Measurements from ENCODE around the gene CR1L. TPM values are rescaled to one million over a fixed set of nuclear protein-coding genes. Genes with fewer than 3 reads are reported as not detected.
"Not testable (repeated sequence)": the region's sequence is repeated elsewhere in the genome, so short reads cannot be mapped to it uniquely, and the experiment has no call there.

Gene CR1L
- total RNA-seq, 1 donor from 2014 or later: not detected

- no peak for DNase-seq (ENCODE audit: low spot score in 2 of 2, unreplicated experiment in 2 of 2)
These were observed 24.9 kb upstream of the CR1L start for GRCh38 chr1:207619871-207620542.

DNA sequence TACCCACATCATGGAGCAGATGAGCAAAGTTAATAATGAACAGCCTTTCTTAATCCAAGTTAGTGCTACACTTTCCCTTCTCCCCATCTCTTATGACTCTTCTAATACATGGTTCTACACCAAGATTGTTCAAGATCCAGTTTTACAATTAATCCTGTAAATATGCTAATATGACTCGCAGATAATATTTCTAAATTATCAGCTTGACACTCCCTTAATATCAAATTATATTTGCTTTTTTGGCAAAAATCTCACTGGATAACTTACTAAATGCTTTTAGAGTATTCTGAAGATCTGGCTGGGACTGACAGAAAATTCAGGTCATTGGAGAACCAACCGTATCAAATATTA lies 24.4 kb upstream of the CR1L start:
- H3K27me3 Mint-ChIP-seq (ENCODE audit: low read depth): peaks cover 3% of the 10 kb centered on the region
- H3K9me3 Mint-ChIP-seq: peaks cover 7% of the 10 kb centered on the region
- H3K4me3 Mint-ChIP-seq: no peak overlapping the region
- H3K36me3 Mint-ChIP-seq: no peaks in the 10 kb centered on the region
- H3K27ac Mint-ChIP-seq: no peak overlapping the region
- H3K4me1 Mint-ChIP-seq: peaks cover 2% of the 10 kb centered on the region
- TF ChIP-seq CTCF (IDR thresholded peaks at IDR 0.05; ENCODE audit: unreplicated experiment): no peak
- DNase-seq (ENCODE audit: low spot score in 2 of 2, unreplicated experiment in 2 of 2): no peak

More at GRCh38 chr1:207619871-207620542, 24.9 kb upstream of the CR1L start:
- Mint-ChIP-seq H3K27me3 (ENCODE audit: low read depth) (peaks cover 3% of the 10 kb centered on the region), H3K27ac (no peak overlapping the region), H3K9me3 (peaks cover 2% of the 10 kb centered on the region), H3K36me3 (no peaks in the 10 kb centered on the region), H3K4me3 (no peak overlapping the region), H3K4me1 (peaks cover 2% of the 10 kb centered on the region)
- peak; percentile 70 for TF ChIP-seq CTCF (IDR thresholded peaks at IDR 0.05; ENCODE audit: unreplicated experiment)

DNA sequence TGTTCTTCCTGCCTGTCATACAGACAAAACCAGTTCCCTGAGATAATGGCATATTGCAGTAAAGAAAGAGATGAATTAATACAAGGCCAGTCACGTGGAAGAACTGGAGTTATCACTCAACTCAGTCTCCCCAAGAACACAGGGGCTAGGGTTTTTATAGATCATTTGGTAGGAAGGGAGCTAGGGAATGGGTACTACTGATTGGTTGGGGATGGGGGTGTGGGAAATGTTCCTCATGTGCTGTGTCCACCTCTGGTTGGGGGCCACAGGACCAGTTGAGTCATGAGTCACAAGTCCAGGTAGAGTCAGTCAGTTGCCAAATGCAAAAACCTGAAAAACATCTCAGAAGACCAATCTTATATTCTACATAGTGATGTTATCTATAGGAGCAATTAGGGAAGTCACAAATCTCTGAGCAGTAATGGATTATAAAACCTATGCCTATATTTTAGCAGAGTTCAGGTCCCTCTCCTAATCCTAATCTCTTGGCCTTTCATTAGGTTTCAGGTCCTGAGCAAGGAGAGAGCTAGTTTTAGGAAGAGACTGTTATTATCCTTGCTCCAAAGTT lies 19.3 kb upstream of the CR1L start:
- not testable (repeated sequence) for DNase-seq (ENCODE audit: low spot score in 2 of 2, unreplicated experiment in 2 of 2); H3K27me3 Mint-ChIP-seq (ENCODE audit: low read depth); H3K4me3 Mint-ChIP-seq; H3K4me1 Mint-ChIP-seq; H3K27ac Mint-ChIP-seq; H3K36me3 Mint-ChIP-seq
- H3K9me3 Mint-ChIP-seq: peaks cover 13% of the 10 kb centered on the region

- no peak overlapping the region for H3K4me3 Mint-ChIP-seq
- no peak overlapping the region for H3K27ac Mint-ChIP-seq
- no peaks in the 10 kb centered on the region for H3K36me3 Mint-ChIP-seq
- H3K9me3 Mint-ChIP-seq: peaks cover 13% of the 10 kb centered on the region
- TF ChIP-seq CTCF (IDR thresholded peaks at IDR 0.05; ENCODE audit: unreplicated experiment): no peak
- no peaks in the 10 kb centered on the region for H3K4me1 Mint-ChIP-seq
- H3K27me3 Mint-ChIP-seq (ENCODE audit: low read depth): no peaks in the 10 kb centered on the region
- no peak for DNase-seq (ENCODE audit: low spot score in 2 of 2, unreplicated experiment in 2 of 2)
These were observed 18.0 kb upstream of the CR1L start for GRCh38 chr1:207626972-207627337.

DNA sequence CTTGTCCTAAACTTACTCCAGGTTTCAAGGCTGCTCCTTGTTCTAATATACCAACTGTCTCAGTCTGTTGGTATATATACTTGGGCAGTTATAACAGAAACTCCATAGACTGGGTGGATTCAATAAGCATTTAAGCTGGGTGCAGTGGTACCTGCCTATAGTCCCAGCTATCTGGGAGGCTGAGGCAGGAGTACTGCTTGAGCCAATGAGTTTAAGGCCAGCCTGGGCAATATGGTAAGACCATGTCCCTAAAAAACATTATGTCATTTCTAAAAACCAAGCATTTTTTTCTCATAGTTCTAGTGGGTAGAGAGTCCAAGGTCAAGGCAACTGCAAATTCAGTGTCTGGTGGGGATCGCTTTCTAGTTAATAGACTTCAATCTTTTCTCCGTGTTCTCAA lies 17.4 kb upstream of the CR1L start:
- Mint-ChIP-seq H3K9me3 (peaks cover 13% of the 10 kb centered on the region), H3K4me1 (no peaks in the 10 kb centered on the region), H3K27ac (no peak overlapping the region), H3K36me3 (no peaks in the 10 kb centered on the region), H3K4me3 (no peak overlapping the region), H3K27me3 (ENCODE audit: low read depth) (no peaks in the 10 kb centered on the region)
- TF ChIP-seq CTCF (IDR thresholded peaks at IDR 0.05; ENCODE audit: unreplicated experiment): no peak
- DNase-seq (ENCODE audit: low spot score in 2 of 2, unreplicated experiment in 2 of 2): no peak

DNA sequence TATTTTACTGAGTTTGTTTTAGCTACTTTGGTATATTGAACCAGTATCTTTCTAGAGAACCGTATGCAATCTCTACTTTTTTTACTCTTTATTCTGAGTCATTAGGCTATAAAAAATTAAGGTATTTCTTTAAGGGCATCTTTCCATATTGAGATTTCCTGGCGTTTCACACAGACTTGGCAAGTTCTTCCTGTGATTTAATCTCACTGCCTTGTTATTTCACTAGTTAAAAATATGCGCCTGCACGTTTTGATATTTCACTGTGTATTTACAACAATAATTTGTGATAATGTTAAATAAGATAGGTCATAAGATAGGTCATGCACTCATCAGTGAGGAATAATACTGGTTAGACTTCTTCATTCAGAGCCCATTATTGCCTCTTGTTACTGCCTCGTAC lies 16.2 kb upstream of the CR1L start:
- H3K4me3 Mint-ChIP-seq: no peak overlapping the region
- peaks cover 6% of the 10 kb centered on the region for H3K27me3 Mint-ChIP-seq (ENCODE audit: low read depth)
- H3K9me3 Mint-ChIP-seq: peaks cover 13% of the 10 kb centered on the region
- H3K4me1 Mint-ChIP-seq: no peaks in the 10 kb centered on the region
- H3K27ac Mint-ChIP-seq: no peak overlapping the region
- no peak for TF ChIP-seq CTCF (IDR thresholded peaks at IDR 0.05; ENCODE audit: unreplicated experiment)
- no peaks in the 10 kb centered on the region for H3K36me3 Mint-ChIP-seq
- no peak for DNase-seq (ENCODE audit: low spot score in 2 of 2, unreplicated experiment in 2 of 2)

Data from mesothelial cell of epicardium (in vitro differentiated cells).